ENCODE results near the gene ZCWPW1.

DNA sequence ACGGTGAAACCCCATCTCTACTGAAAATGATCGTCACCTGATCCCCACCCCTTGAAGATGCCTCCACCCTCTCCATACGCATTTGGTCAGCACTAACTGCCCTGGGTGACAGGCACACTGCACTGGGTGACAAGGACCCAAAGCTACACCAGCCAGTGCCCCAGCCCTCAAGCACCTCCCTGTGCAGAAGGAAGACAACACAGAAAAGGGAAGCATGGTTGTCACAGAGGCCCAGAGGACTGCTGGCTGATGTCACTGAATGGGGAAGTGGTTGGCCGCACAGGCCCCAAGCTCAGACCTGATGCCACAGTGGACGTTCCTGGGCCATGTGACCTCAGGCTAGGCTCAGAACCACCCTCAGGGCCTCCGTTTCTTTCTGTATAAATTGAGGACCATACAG, 59.4 kb downstream of the ZCWPW1 start:
- TF ChIP-seq EZH2phosphoT487 (IDR thresholded peaks at IDR 0.05; ENCODE audit: insufficient read depth, low read depth) (no peak), EZH2 (IDR thresholded peaks at IDR 0.05; ENCODE audit: insufficient read depth, poor library complexity, severe bottlenecking) (no peak)
